Measurements from ENCODE around the gene KCNJ9.

KCNJ9 gene

DNA sequence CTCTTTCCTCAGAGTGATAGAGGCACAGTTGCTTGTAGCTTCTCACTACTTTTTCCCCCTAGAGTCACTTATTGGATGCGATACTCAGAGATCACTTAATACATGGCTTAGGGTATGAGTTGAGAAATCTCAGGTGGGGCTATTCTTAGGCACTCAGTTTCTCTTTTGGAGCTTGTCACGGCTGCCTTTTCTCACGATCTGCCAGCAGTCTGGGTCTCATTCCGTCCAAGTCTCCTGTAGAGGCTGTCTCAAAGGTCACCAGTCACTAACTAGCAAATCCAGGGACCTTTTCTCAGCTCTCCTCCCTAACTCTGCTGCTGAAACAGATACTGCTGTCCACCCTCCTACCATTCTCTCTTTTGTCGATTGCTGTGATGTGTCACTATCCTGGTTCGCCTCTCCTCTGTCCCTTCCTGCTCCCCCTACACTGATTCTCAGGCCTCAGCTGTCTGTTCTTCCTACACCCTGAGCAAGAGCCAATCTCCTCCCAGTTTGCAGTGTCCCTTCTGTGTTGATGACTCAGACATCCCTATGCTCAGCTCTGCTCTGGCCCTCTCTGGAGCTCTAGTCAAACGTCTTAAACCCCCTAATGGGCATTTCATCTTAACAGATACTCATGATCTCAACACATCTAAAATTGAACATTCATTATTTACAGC, 46.7 kb downstream of the KCNJ9 start:
- no peak for DNase-seq

DNA sequence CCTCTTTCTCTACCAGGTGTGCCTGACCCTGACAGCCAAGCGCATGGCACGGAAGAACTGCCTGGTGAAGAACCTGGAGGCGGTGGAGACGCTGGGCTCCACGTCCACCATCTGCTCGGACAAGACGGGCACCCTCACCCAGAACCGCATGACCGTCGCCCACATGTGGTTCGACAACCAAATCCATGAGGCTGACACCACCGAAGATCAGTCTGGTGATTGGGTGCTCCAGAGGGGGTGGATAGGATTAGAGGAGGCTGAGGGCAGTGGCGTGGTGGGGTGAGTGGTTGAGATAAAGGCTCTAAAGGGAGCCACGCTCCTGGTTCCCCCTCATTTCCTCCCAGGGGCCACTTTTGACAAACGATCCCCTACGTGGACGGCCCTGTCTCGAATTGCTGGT, 47.3 kb downstream of the KCNJ9 start:
- no peak for DNase-seq

DNA sequence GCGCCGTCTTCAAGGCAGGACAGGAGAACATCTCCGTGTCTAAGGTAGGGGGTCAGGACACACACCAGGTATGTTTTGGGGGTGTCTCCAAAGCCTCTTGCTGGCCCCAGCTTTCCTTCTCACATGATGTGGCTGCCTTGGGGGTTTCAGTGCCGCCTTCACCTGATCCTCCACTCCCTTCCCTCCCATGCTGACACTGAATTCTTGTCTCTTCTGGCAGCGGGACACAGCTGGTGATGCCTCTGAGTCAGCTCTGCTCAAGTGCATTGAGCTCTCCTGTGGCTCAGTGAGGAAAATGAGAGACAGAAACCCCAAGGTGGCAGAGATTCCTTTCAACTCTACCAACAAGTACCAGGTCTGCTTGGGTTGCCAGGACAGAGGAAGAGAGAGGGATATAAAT, 47.7 kb downstream of the KCNJ9 start:
- no peak for DNase-seq

DNA sequence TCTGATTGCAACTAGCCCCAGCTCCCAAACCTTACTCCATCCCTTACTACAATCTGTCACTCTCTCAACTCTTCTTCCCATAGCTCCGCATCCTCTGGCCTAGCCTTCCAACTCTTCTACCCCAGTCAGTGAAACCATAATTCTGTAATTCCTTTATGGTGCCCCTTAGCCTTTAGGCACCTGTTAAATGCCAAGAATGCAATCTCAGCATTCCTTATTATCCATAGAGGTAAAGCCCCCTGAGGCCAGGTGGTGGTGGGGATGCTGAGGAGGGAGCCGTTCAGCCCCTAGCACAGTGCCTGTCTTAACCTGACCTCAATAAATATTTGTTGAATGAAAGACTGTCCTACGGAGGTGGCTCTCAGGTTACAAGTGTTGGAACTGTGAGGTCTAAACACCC, 48.2 kb downstream of the KCNJ9 start:
- DNase-seq, result no peak

DNA sequence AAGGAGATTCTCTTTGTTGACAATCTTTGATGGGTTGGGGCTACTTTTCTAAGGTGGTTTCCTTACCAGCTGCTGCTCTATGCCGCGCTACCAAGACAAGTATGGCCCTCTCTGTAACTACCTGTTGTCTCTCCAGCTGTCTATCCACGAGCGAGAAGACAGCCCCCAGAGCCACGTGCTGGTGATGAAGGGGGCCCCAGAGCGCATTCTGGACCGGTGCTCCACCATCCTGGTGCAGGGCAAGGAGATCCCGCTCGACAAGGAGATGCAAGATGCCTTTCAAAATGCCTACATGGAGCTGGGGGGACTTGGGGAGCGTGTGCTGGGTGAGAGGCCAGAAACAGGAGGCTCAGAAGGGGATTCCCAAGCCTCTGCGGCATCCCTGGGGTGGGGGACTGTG, 48.6 kb downstream of the KCNJ9 start:
- no peak for DNase-seq

DNA sequence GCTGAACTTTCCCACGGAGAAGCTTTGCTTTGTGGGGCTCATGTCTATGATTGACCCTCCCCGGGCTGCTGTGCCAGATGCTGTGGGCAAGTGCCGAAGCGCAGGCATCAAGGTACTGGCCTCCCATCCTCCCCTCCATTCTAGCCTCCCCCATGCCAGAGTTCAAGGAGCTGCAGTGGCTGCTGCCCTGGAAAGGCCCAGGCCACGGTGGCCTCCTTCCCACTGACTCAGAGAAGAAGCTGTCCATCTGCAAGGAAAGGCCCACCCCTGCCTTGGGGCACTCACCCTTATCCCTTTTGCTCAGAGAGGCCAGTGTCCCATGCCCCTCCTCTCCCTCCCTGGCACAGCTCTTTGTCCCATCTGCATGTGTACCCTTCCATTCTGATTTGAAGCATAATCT, 49.1 kb downstream of the KCNJ9 start:
- no peak for DNase-seq

DNA sequence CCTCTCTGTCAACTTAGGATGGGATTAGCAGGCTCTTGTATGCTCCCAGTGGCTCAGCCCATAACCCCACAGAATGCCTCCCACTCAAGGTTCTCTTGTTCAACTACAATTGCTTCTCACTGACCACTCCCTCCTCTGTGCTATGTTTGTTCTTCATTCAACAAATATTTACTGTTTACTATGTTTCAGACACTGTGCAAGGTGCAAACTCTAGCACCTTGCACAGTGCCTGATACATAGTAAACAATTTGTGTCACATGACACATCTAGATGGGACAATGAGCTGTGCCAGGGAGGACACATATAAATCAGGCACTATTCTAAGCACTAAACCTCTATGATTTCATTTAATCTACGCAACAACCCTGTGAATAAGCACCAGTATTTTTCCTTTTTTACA, 49.6 kb downstream of the KCNJ9 start:
- no peak for DNase-seq

DNA sequence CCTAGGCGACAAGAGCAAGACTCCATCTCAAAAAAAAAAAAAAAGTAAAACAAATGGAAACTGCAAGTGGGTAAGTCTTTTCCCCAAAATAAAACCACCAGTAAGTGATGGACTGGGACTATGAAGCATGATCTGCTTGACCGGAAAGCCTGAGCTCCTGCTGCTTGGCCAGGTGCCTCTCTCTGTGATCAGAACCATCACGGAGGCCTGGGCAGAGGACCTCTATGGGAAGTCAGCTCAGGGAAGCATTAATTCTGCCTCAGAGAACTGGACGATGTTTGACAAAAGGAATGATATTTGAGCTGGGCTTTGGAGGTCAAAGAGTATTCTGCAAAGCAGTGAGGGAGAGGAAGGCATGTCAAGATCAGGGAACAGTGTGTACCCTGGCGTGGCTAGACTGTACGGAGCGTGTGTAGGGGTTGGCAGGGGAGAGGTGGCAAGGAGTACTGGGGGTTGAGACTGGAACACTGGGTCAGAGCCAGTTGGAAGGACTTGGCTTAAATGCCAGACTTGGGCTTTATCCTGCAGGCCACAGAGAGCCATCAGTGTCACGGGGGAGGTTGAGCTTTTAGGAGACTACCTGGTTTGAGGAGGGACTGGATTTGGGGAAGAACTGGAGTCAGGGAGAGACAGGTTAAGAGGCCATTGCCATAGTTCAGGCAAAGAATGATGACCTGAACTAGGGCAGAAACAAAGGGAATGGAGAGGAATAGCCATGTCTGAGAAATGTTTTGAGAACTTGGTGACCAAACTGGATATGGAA, 50.6 kb downstream of the KCNJ9 start:
- no peak for DNase-seq

DNA sequence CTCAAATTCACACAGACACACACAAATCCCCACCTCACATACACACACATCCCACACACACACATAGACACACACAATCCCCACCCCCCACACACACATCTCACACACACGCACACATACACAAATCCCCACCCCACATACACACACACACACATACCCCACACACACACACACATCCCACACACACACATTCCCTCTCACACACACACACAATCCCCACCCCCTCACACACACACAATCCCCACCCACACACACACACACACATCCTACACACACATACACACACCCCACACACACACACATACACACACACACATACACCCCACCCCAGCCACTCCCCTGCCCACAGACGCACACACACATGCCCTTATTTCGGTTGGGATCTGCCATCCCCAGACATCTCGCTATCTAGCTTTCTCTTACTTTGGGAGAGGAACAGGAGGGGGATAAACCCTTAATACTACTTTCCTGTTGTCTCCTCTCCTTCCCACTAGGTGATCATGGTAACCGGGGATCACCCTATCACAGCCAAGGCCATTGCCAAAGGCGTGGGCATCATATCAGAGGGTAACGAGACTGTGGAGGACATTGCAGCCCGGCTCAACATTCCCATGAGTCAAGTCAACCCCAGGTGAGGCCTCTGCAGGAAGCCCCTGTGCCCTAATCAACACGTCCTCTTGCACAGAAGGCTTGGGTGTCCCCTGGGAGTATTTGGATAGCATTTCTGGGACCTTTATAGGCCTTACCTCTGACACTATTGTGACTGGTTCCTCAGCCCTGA, 52.8 kb downstream of the KCNJ9 start:
- DNase-seq, result no peak

DNA sequence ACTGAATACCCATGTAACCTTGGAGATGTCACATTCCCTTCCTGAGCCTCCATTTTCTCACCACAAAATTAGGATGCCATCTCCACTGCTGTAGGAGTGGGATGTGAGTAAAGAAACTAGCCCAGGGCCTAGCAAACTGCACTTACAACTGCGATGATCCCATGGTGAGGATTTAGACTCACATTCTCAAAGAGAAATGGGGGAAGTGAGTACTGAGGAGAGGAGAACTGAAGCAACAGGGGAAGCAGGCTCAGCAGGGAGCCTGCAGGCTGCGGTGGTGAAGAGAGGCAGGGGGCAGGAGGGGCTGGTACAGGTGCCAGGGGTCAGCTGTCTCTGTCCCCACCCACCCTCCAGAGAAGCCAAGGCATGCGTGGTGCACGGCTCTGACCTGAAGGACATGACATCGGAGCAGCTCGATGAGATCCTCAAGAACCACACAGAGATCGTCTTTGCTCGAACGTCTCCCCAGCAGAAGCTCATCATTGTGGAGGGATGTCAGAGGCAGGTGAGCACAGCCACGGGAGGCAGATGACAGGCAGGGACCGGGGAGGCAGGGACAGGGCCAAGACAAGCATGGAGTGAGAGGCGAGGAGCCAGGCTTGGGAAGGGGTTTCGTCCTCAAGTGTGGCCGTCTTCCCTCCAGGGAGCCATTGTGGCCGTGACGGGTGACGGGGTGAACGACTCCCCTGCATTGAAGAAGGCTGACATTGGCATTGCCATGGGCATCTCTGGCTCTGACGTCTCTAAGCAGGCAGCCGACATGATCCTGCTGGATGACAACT, 53.6 kb downstream of the KCNJ9 start:
- no peak for DNase-seq

DNA sequence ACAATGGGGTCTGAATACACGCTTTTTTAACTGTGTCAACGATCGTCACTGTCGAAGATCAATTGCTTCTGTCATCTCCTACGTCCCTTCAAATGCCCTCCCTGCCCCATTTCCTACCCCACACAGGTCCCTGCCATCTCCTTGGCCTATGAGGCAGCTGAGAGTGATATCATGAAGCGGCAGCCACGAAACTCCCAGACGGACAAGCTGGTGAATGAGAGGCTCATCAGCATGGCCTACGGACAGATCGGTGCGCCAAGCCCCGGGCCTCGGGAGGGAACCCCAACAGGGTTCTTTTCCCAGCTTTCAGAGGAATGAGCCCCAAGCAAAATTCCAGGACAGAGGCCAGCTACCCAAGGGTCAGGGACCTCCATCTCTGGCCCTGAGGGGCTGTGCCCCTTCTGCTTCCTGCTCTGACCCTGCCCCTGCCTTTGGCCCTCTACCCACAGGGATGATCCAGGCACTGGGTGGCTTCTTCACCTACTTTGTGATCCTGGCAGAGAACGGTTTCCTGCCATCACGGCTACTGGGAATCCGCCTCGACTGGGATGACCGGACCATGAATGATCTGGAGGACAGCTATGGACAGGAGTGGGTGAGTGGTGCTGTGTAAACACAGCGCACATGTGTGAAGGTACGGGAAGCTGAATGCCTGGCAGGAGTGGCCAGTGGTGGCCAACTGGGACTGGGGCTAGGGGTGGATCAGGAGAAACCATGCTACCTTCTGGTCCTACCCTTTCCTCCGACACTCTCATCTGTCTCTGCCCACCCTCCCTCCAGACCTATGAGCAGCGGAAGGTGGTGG, 55.0 kb downstream of the KCNJ9 start:
- no peak for DNase-seq

DNA sequence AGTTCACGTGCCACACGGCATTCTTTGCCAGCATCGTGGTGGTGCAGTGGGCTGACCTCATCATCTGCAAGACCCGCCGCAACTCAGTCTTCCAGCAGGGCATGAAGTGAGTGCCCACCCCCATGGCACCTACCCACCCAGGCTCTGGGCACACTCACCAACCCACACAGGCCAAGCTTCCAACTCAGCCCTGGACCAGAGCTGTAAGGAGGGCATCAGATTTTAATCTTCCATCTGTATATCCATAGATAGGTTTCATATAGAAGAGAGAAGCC, 55.5 kb downstream of the KCNJ9 start:
- DNase-seq, result no peak

DNA sequence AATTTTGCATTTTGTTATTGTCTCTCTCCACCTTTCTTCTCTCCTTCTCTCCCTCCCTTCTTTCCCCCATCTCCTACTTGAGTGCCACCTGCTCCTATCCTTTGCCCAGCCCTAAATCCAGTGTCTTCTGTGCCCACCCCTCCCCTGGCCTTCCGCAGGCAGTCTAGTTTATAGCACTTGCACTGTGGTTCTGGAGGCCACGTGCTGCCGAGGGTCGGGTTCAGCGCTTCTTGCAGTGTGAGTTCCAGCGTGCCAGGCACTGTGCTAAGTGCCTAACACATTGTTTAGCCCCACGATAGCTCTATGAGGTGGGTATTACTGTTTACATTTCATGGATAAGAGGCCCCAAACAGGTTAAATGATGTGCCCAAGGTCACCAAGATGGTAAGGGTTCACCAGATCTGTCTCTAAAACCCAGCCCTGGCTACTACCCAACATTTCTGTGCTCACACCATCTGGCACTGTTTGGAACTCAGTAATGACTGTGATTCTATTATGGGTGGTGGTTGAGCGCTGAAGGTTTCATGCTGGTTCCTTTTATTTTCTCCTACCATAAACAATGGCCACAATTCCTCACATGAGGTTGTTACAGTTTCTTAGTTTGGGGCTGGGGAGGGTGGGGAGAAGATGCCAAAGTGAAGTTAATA, 56.0 kb downstream of the KCNJ9 start:
- DNase-seq, result no peak

DNA sequence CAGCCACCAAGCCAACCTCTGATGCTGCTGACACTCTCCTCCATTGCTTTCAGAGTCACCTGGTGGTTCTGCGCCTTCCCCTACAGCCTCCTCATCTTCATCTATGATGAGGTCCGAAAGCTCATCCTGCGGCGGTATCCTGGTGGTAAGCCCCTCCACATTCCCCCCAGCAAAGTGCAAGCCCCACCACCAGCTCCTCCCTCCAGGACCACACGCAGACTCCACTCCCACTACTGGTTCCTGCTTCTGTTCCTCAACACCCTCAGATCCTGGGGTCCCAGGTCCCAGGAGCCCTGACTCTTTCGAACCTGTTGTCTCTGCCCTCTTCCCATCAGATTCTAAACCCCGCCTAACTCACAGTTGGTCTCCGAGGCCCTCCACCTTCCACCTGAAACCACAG, 58.5 kb downstream of the KCNJ9 start:
- DNase-seq, result no peak

All from fibroblast of skin of right quadriceps (primary cell).